GM21367 (cell line): ENCODE data around the gene CELA1.
"Not testable (repeated sequence)": the region's sequence is repeated elsewhere in the genome, so short reads cannot be mapped to it uniquely, and the experiment has no call there.

Experiments used
- ATAC-seq: cut with Tn5 transposase; IDR thresholded peaks from one replicate; pipeline ENCODE4 v1.9.1; 2021; ENCODE audit not compliant: unreplicated experiment

The CELA1 gene

DNA sequence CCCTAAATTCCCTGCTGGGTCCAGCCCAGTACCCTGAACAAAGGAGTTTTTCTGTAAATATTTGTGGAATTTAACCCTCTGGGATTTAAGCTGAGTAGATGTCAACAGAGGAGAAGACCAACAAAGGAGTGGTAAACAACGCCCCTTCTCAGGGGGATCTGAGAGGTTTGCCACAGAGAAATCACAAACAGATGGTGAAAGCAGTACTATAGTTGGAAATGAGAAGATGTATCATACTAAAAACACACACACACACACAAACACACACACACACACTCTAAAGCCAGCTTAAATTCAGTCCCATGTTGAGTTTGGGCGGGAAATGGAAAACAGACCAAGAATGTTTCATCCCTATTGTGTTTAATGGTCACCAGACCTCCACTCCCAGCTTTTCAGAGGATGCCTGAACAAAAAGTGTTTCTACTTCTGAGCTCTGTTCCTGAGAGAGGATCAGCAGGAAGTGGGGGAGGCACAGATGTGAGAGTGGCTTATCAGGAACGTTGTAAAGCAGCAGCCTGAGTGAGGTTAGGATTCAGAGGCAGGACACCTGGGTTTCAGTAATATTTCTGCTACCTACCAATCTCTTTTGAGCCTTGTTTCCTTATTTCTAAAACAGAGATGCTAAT is 25.7 kb downstream of the CELA1 start:
- ATAC-seq = no peak

- ATAC-seq = no peak
Observed at GRCh38 chr12:51320311-51320694, 26.2 kb downstream of the CELA1 start.

GRCh38 chr12:51318846-51319599 is 27.5 kb downstream of the CELA1 start:
- no peak for ATAC-seq

GRCh38 chr12:51318057-51318806 is 28.2 kb downstream of the CELA1 start:
- ATAC-seq = not testable (repeated sequence)

DNA sequence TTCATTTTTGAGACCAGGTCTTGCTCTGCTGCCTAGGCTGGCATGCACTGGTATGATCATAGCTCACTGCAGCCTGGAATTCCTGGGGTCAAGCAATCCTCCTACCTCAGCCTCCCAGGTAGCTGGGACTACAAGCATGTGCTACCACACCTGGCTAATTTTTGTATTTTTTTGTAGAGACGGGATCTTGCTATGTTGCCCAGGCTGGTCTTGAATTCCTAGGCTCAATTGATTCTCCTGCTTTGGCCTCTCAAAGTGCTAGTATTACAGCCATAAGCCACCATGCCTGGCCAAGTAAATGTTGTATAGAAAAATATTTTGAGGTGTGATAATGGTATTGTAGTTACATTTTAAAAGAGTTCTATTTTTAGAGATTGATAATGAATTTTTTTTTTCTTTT is 35.1 kb downstream of the CELA1 start:
- ATAC-seq = no peak

- ATAC-seq = no peak
Observed at GRCh38 chr12:51307655-51308593, 38.6 kb downstream of the CELA1 start.

GRCh38 chr12:51306507-51306906 is 40.0 kb downstream of the CELA1 start:
- no peak for ATAC-seq

- not testable (repeated sequence) for ATAC-seq
Observed at GRCh38 chr12:51300768-51301167, 45.7 kb downstream of the CELA1 start.

- no peak for ATAC-seq
Observed at GRCh38 chr12:51295651-51296050, 50.8 kb downstream of the CELA1 start.

DNA sequence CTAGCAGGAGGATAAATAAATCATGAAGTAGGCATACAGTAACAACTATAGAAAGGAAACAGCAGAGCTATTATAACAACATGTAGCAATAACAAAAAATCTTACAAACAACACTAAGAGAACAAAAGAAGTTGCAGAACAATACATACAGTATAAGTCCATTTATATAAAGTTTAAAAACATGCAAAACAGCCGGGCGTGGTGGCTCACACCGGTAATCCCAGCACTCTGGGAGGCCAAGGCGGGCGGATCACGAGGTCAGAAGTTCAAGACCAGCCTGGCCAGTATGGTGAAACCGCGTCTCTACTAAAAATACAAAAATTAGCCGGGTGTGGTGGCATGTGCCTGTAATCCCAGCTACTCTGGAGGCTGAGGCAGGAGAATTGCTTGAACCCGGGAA is 52.4 kb downstream of the CELA1 start:
- ATAC-seq = not testable (repeated sequence)

- no peak for ATAC-seq
Observed at GRCh38 chr12:51293696-51294095, 52.8 kb downstream of the CELA1 start.

- not testable (repeated sequence) for ATAC-seq
Observed at GRCh38 chr12:51291603-51292513, 54.6 kb downstream of the CELA1 start.

GRCh38 chr12:51285843-51286242 is 60.6 kb downstream of the CELA1 start:
- ATAC-seq = no peak

- ATAC-seq = no peak
Observed at GRCh38 chr12:51281202-51281924, 65.1 kb downstream of the CELA1 start.
